ENCODE measurements around the gene MYO18B.

GRCh38 chr22:25806579-25806978 lies 64.6 kb downstream of the MYO18B start:
- no peak for TF ChIP-seq TAF1 (IDR thresholded peaks at IDR 0.05; ENCODE audit: low read depth, low read length)
- no peak for TF ChIP-seq BCL11A (IDR thresholded peaks at IDR 0.05; ENCODE audit: low read depth in 2 of 2, low read length in 2 of 2)
- TF ChIP-seq POLR2A (IDR thresholded peaks at IDR 0.05; ENCODE audit: control extremely low read depth in 1 of 2, low read depth in 2 of 2, low read length in 2 of 2) = no peak
- no peak for TF ChIP-seq EP300 (IDR thresholded peaks at IDR 0.05; ENCODE audit: borderline replicate concordance in 1 of 2, low read depth in 2 of 2, low read length in 2 of 2)
- no peak for TF ChIP-seq SIX5 (IDR thresholded peaks at IDR 0.05; ENCODE audit: low read depth, low read length)
- no peak for TF ChIP-seq CHD2 (IDR thresholded peaks at IDR 0.05; ENCODE audit: low read length)
- TF ChIP-seq RAD21 (IDR thresholded peaks at IDR 0.05 in 1 of 2, conservative IDR thresholded peaks at IDR 0.05 in 1 of 2; ENCODE audit: low read depth in 2 of 2, low read length in 2 of 2) = no peak
- TF ChIP-seq CTCF (IDR thresholded peaks at IDR 0.05; ENCODE audit: control extremely low read depth in 1 of 3, insufficient read depth in 1 of 3, low read depth in 1 of 3, low read length in 3 of 3) = no peak
- no peak for TF ChIP-seq MAX (IDR thresholded peaks at IDR 0.05)
- TF ChIP-seq ZNF274 (IDR thresholded peaks at IDR 0.05; ENCODE audit: borderline replicate concordance, extremely low read depth, low read length) = no peak
- no peak for TF ChIP-seq GTF2F1 (IDR thresholded peaks at IDR 0.05; ENCODE audit: borderline replicate concordance, low read depth, low read length)
- TF ChIP-seq JUND (IDR thresholded peaks at IDR 0.05; ENCODE audit: low read length) = no peak
